NCI-H510A treated with DMSO at 0.1 percent for 48 hours (cell line): Measurements from ENCODE around the gene TP53I3.
"Not testable (repeated sequence)": the region's sequence is repeated elsewhere in the genome, so short reads cannot be mapped to it uniquely, and the experiment has no call there.

Source experiments
- DNase-seq: peaks from one replicate; lab custom pipeline; 2025; lab: John Stamatoyannopoulos, UW

Gene TP53I3

GRCh38 chr2:24084386-24085199 is at the start of gene TP53I3:
Gene TP53I3, minus strand, starts transcription at chr2:24084834. Its CDS starts 508 bp downstream, at chr2:24084326.
- DNase-seq, result peak; percentile 92

- no peak for DNase-seq
These were observed 47.9 kb upstream of the TP53I3 start for GRCh38 chr2:24132543-24132942.

- DNase-seq, result no peak
These were observed 41.3 kb upstream of the TP53I3 start for GRCh38 chr2:24125956-24126355.

DNA sequence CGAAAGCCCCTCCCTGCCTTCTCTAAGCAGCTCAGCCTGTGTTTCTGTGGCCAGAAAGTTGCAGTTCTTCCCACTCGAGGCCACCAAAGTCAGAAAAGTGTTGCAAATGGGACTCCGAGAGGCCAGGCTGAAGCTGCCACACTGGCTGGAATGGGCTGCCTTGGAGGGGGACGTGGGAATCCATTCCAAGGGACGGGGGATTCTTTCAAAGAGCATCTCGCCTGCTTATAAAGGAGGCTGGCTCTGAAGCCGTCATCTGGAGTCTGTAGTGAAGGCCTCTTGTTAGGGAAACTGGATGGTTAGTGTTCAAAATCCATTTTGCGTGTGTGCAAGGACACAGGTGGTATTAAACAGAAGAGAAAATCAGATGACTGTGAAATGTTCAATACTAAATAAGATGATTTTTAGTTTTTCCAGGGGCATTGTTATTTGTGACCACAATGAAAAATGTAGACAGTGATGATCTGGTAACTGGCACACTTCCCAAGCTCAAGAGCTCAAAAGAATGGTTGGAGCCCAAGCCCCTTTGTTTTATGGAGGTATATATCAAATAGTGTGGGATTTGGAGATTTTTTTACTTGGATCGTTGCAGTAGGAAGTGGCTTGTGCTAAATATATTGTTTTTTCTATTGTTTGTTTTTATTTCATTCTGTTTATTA is 39.4 kb upstream of the TP53I3 start:
- peak; percentile 29 for DNase-seq

DNA sequence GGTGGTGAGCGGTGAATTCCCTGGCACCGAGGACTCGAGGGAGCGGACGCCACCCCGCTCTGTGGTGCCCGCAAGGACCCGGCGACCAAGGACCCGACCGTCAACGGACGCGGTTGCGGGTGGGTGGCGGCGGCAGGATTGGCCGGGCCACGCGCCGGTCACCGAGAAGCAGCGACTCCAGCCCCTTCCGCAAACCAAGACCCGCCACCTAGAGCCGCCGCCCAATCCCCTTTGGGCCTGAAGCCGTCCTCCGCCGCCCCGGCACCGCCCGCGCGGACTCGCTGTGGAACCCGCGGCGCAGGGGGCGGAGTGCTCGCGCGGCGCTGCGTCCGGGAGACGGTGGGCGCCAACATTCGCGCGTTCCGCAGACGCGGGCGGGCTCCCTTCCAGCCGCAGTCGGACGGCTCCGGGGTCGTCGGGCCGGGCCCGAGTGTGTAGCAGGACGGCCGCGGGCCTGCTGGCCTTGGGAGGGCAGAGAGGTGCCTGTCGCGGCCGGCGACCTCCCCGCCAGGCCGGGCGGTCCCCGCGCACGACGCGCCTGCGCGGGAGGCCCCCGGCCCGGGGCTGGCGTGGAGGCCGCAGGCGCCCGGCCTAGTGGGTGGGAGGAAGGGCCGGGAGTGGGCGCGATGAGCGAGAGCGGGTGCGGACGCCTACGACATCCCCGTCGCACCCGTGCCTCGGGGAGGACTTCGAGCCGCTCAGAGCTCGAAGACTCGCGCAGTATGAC is 38.7 kb upstream of the TP53I3 start, which contains the start of the genes FAM228B and PFN4:
Gene FAM228B, plus strand, starts transcription at position 275 of the 727 bp plus-strand sequence. CDS start 893 bp downstream, outside the sequence.
Gene PFN4, minus strand, starts transcription at position 140 of the 727 bp plus-strand sequence. CDS start 799 bp downstream, outside the sequence.
- DNase-seq, result peak; percentile 73

GRCh38 chr2:24122366-24123194 is 37.9 kb upstream of the TP53I3 start:
- DNase-seq, result no peak

- no peak for DNase-seq
These were observed 36.8 kb upstream of the TP53I3 start for GRCh38 chr2:24121469-24121868.

DNA sequence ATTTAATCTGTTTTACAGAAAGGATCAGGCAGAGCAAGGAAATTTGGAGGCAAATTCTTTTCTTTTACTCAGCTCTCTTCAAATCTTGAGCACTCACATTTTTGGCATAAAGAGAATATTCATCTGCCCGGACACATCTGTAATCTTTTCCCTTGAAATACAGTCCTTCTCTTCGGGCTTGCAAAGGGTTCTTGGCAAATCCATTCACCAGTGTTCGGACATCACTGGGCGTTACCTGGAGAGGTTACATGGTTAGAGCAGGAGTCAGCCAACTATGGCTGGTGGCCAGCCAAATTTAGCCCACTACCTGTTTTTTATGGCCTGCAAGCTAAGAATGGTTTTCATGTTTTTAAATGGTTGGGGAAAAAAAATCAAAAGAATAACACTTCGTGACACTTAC is 36.4 kb upstream of the TP53I3 start:
- no peak for DNase-seq

DNA sequence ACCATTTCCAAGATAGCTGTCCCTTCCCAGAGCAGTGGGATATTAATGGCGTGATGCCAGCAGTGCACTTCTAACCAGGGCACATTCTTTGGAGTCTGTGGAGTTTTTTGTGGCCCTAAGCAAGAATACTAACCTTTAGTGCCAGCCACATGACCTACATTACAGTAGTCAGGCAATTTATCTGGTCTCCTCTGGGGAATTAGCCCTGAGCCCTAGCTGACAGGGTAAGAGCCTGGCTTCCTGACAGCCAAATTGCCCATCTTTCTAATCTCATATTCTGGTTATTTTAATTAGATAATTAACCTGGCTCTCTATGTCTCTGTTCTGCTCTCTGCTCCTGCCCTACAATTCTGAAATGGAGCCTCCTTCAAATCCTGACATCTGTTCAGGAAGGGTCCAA is 33.3 kb upstream of the TP53I3 start:
- no peak for DNase-seq

- no peak for DNase-seq
These were observed 30.4 kb upstream of the TP53I3 start for GRCh38 chr2:24115057-24115456.

DNA sequence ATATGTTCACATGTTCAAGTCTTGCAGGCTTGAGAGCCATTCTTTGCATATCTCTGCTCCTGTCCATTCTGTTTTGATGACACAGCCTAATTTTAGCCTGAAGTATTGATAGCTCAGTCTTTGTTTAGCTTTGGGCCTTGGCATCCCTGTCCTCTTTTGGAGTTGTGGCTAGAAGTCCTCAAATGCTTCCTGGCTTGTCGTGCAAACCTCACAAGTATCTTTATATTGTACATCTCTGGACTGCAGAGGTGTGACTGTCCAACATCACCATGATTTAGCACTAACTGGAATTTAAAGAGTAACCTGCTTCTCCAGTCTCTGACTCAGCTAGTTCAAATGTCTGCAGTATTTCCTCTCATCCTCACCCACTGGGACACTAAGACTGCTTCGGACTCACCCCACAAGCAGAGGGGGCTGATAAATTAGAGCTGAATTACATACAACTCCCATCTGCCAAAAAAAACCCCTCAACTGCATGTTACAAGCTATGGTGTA is 26.8 kb upstream of the TP53I3 start:
- DNase-seq, result no peak

DNA sequence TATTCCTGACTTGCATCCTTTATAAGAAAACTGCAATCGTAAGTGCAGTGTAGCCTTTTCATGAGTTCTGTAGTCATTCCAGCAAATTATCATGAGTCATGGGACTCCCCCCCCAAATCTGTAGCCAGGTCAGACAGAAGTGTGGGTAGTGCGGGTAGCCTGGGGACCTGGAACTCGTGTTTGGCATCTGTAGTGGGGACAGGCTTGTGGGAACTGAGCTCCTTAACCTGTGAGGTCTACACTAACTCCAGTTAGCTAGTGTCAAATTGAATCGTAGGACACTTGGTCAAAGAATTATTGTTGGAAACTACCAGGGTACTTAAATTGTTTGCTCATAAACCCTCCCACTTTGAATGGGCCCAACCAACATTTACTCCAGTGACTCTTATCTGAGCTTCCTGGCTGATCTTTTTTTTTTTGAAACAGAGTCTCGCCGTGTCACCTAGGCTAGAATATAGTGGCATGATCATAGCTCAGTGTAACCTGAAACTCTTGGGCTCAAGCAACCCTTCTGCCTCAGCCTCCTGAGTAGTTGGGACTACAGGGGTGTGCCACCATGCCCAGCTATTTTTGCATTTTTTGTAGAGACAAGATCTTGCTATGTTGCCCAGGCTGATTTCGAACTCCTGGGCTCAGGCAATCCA is 26.1 kb upstream of the TP53I3 start:
- no peak for DNase-seq

DNA sequence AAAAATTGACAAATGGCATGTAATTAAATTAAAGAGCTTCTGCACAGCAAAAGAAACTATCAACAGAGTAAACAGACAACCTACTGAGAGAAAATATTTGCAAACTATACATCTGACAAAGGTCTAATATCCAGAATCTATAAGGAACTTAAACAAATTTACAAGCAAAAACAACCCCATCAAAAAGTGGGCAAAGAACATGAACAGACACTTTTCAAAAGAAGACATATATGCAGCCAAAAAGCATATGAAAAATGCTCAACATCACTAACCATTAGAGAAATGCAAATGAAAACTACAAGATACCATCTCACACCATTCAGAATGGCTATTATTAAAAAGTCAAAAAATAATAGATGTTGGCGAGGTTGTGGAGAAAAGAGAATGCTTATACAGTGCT is 24.8 kb upstream of the TP53I3 start:
- DNase-seq, result not testable (repeated sequence)

- DNase-seq, result no peak
These were observed 22.7 kb upstream of the TP53I3 start for GRCh38 chr2:24107336-24107735.

GRCh38 chr2:24106786-24107185 is 22.2 kb upstream of the TP53I3 start:
- no peak for DNase-seq

DNA sequence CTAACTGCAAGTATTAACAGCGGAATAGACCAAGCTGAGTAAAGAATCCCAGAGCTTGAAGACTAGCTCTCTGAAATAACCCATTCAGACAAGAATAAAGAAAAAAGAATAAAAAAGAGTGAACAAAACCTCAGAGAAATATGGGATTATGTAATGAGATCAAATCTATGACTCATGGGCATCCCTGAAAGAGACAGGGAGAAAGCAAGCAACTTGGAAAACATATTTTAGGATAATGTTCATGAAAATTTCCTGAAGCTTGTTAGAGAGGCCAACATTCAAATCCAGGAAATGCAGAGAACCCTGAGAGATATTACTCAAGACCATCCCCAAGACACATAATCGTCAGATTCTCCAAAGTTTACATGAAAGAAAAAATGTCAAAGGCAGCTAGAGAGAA is 21.2 kb upstream of the TP53I3 start:
- no peak for DNase-seq

GRCh38 chr2:24104906-24105305 is 20.3 kb upstream of the TP53I3 start:
- no peak for DNase-seq

DNA sequence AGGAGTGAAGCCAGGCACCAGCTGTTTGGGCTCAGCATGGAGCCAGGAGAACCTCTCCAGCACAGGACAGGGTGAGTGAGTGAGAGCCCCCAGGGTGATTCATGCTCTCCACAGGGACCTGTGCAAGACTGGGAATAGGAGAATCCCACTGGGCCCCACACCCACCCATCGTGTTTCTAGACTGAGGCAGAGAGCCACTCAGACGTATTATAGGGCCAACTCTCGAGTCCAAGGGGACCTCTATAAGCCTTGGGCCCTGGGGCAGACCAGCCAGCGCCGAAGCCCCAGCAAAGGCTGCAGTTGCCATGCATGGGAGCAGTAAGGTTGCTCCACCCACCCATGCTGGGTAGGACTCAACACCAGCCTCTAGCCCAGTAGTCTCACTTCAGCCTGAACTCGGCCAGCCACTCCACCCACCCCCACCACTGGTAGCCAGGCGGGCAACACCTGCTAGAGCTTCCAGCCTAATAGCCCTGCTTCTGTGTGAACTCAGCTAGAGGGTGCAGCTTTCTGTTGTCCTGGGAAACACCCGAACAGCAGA is 19.5 kb upstream of the TP53I3 start:
- no peak for DNase-seq

GRCh38 chr2:24102677-24103076 is 18.0 kb upstream of the TP53I3 start:
- no peak for DNase-seq

DNA sequence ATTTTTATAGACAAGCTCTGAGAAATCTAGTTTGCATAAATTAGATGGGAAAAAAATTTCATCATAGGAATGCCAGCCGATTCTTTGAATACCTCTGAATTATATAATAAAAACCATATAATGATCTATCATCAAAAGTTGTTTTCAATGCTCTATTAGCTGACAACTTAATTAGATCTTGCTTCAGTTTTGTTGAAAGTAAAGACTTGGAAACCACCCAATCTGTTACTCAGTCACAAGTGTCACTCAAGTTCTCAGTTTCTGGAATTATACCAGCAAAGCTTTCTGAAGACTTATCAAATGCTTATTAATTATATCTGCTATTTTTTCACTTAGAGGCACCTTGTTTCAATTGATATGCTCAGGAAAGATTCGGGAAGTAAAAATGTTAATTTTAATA is 17.4 kb upstream of the TP53I3 start:
- DNase-seq, result no peak

- DNase-seq, result not testable (repeated sequence)
These were observed 16.1 kb upstream of the TP53I3 start for GRCh38 chr2:24100732-24101131.
